NCI-H128 (cell line): ENCODE data around the gene H1-8.

Source experiments
- DNase-seq: peaks from one replicate; lab custom pipeline; 2025; ENCODE audit not compliant: unreplicated experiment; lab: John Stamatoyannopoulos, UW

Gene H1-8

DNA sequence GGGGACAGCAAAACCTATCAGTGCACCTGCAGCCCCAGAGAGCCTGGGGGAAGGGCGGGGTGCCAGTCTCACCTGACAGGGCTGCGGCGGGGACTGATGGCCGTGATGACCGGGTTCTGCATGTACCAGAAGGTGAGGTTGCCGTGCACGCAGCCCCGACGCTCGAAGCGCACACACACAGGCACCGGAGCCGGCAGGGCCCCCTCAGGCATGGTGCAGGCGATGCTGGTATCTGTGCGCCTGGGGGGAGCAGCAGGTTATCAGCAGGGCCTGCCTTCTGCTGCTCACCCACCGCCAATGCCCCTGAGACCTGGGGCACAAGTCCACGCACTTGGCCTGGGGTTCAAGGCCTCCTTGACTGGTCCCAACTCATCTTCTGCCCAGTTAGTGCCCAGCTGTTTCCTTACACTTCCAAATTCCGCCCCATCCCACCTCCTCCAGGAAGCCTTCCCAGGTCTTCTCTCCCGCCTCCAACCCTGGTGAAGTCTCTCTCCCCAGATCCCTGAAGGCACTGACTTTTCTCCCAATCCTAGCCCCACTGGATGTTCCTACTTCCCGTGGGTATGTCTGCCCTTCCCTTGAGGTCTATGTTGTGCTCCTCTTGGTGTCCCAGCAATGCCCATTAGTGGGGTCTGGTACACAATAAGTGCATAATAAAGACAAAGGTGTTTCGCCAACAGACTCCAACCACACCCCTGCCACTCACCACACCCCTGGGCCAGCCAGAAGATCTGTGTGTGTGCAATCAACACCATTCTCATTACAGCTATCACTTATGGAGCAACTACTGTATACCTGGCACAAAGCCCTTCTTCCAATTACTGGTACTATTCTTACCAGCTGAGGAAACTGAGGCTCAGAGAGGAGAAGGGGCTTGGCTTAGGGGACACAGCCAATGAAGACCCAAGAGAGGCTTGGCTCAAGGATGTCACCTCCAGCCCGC is 28.9 kb downstream of the H1-8 start:
- DNase-seq = no peak

DNA sequence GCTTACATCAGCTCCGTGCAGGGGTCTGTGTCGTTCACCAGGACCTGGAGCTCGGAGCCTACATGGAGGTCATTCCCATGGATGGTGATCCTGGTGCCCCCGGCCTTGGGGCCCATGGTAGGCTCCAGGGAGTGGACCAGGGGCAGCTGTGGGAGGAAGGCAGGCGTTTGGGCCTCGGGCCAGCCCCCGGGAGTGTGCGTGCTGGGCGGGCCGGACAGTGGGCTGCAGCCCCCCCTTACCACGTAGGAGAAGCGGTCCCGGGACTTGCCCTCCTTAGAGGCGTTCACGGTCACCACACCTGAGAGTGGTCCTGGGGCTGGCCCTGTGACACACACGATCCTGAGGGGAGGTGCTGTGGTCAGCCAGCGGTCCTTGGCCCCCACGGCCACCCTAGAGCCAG is 29.6 kb downstream of the H1-8 start:
- no peak for DNase-seq

DNA sequence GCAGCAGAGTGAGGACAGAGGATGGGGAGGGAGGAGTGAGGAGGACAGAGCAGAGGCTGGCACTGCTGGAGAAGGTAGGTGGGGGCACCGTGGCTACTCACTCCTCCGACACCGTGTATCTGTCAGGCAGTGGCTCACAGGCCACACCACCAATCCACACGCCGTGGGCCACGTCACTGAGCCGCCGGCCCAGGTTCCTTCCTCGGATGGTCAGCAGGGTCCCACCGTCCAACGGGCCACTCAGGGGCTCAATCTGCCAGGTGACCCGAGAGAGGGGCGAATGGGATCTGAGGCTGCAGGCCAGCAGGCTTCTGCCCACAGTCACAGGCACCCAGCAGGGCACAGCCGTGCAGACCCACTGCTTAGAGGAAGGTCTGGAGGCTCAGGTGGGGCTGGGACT is 30.5 kb downstream of the H1-8 start:
- no peak for DNase-seq

DNA sequence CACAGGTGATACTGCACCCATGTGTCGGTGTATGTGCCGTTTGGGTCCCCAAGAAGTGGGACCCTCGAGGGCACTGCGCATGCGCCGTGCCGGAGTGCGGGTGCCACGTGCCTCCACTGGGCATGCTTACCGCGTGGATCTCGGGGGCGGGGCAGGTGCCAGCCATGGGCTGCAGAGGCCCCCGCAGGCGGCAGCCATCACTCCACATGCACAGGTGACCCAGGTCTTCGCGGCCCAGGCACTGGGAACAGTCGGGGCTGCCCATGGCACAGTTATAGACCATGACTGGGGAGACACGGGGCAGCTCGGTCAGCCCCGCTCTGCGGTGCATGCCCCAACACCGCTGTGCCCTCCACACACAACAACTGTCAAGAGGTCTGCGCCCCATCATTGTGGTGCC is 31.2 kb downstream of the H1-8 start:
- DNase-seq = no peak

DNA sequence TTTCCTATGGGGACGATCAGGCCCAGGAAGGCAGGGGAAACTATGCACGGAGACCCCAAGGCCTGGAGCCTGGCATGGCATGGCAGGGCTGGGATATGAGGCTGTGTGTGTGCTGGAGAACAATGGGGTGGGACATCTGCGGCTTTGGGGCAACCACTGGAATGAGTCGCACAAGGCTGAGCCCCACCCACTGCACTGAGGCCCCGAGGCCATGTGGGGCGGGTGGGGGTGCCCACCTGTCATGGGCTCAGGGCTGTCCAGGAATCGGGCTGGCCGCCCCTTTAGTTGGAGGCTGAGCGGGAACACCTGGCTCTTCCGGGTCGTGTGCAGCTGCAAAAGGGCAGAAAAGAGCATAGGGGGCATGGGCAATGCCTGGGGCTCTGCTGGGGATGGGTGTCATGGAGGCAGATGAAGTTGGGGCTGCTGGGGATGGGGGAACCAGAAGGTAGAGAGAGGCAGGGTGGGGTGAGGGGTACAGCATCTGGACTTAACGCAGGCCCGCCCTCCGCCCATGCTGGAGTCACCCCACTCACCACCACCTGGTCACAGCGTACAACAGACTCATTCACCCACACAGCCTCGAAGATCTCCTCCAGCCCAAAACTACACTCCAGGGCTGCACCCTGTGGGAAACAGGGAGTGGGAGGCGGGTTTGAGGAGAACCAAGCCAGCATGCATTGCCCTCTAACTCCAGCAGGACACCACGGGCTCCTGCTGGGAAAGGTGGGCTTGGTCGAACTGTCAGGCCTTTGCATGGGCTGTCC is 32.4 kb downstream of the H1-8 start:
- no peak for DNase-seq

DNA sequence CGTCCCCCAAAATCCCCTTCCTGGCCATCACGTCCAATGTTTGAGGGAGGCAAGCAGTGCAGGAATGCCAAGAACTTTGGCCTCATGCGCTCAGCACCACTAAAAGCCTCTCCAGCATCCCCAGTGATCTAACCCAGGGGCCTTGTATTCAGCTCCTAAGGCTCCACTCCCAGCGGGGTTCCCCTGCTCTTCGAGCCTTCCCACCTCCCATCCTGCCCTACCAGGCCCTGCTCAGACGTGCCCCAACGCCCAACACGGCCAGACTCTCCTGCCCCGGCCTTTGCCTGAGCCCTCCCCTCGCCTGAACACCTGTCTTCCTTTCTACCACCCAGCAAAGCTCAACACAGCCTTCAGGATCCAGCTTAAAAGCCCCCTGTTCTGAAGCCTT is 33.0 kb downstream of the H1-8 start:
- DNase-seq = no peak

DNA sequence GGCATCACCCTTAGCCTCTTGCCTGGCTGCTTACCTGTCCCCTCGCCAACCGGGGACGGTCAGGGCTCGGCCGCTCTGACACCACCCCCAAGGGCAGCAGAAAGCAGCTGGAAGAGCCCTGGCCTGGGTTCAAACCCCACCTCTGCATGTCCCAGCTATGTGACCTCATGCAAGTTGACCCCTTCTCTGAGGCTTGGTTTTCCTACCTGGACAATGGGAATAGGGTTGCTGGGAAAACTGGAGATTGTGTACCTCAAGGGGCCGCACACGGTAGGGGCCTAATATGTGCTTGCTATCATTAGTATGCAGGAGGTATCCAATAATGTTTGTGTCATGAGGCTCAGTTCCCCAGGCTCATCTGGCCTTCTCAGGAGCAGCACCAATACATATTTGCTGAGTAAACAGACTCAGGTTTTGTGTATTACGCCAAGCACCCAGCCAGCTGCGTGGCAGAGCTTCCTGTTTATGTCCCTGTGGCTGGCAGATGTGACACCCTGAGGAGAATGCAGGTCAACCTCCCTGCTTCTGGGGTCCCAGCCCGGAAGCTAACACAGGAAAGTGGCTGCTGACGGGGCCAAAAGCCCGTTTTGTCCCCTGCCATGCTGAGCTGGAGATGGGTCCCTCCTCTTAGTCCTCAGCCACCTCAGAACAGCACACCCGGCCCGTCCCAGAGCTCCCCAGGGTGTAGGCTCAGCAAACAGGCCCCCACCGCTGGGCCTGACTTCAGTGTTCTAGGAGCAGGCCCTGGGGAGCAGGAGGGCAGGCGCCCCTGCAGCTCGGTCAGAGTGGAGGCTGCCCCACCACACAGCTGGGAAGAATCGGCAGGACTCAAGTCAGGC is 33.8 kb downstream of the H1-8 start:
- DNase-seq = no peak

DNA sequence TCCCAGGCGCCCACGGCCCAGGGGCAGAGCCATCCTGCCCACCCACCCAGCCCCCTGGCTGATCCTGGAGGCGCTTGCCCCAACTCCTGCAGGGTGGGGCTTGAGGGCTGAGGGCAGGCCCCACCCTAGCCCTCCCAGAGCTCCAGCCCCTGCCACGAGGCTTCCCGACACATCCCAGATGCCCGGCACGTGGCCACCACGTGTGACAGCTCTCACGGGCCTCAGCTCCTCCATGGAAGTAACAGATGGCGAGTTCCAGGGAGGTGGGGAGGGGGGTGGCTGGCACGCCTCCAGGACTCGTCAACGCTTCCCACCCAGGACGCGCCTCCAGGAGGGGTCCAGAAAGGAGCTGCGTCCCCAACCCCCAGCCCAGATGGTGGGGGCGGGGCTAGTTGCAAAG is 34.4 kb downstream of the H1-8 start:
- DNase-seq = no peak

DNA sequence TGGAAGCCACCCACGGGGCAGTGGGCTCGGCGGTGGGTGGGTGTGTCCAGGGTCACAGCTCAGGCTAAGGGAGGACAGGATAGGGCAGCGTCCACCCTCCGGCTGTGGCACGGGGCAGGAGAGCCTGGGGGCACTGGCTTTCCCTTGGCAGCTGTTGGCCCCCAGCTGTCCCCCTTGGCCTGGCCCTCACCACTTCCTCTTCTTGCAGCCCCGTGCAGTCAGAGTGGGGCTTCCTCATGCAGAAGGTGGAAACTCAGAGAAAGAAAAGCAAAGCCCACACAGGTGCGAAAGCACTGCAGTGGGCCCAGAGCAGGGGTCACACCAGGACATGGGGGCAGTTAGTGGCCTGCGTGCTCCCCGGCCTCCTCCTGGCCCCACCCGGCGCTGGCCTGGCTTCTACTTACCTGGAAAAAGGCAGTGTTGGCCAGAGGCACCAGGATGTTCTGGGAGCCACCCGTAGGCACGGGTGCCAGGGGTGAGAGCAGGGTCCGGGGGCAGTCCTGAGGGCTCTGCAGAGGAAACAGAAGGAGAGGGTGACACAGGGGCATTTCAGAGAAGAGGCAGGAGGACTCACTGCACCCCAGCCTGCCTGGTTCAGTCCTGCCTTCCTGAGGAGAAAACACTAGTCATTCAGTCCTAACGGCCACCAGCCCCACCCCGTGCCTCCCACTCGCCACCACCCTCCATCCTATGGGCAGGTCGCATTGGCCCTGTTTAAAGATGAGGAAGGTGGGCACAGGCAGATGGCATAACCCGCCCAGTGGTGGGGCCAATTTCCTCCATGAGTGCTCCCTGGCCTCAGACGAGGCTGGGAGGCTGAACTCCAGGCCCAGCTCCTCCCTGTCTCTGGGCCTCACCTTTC is 35.2 kb downstream of the H1-8 start:
- no peak for DNase-seq

DNA sequence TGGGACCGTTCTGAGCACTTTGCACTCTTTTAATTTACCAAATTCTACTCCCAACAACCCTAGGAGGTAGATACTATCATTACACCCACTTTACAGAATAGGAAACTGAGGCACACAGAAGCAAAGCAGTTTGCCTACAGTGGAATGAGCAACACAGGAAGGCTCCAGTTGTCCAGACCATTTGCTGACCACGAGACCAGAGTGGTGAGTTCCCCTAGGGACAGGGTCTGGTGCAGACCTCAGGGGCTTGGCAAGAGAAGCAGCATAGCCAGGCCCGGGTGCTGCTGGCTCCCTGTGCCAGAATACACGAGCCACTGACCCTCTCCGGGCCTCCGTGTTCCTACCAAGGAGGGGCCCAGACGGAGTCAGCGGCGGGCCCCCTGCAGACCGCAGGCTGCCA is 37.0 kb downstream of the H1-8 start:
- no peak for DNase-seq

DNA sequence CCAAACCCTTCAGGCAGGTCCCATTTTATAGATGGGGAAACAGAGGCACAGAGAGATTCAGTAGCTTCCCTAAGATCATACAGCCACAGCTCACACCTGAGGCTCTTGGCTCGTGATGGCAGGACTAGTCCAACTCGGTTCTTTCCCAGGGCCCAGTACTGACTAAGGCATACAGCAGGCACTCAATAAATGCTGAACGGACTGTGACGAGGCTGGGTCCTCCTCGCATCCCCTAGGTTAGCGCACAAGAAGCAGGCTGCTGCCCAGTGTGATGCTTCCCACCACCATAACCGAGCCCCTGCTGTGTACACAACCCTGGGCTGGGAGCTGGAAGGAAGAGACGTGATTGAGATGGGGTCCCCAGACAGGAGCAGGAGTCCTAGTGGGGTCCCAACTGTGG is 38.6 kb downstream of the H1-8 start:
- DNase-seq = no peak

DNA sequence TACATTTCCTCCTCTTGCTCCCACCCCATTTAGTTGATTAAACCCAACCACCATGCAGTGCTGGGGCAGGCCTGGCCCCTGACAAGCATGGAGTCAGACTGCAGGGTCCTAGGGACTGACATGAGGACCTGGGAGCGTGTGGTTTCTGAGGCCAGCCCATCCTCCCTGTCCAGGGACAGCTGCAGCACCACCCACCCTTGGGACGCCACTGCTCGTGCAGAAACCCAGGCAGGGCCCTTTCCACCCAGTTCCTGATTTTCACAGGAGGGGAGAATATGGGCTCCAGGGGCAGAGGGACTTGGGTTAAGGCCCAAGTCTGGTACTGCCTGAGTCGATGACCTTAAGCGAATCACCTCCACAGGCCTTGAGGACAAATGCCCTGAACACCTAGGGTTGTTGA is 39.8 kb downstream of the H1-8 start:
- no peak for DNase-seq

DNA sequence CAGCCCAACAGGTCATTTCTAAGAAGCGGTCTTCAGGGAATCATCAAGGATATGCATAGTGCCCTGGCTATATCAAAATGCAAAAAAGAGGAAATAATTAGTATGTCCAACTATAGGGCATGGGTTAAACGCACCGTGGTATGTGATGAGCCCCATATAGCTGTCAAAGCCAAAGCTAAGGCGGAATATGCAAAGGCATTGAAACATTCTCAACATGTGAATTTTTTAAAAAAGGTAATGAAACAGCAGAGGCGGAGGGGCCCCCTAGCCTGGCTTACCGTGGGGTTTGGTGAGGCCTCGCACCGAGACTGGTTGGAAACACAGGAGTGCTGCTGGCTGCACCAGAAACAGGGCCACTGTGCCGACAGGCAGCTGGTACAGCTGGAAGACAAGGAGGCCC is 40.3 kb downstream of the H1-8 start:
- no peak for DNase-seq

DNA sequence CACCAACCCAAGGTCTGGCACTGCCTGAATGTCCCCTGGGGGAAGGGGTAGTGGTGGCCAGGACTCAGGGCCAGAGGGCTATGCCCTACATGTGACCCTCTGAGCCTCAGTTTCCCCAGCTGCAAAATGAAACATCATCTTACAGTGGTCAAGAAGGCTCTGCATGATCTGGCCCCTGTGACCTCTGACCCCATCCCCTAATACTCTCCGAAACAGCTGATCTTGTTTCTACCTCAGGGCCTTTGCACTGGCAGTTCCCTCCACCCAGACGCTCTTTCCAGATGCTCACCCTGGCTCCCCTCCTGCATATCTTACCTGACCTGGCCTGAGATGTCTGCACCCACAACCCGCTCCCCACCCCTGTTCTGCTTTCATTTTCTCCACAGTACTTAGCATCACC is 41.7 kb downstream of the H1-8 start:
- no peak for DNase-seq

DNA sequence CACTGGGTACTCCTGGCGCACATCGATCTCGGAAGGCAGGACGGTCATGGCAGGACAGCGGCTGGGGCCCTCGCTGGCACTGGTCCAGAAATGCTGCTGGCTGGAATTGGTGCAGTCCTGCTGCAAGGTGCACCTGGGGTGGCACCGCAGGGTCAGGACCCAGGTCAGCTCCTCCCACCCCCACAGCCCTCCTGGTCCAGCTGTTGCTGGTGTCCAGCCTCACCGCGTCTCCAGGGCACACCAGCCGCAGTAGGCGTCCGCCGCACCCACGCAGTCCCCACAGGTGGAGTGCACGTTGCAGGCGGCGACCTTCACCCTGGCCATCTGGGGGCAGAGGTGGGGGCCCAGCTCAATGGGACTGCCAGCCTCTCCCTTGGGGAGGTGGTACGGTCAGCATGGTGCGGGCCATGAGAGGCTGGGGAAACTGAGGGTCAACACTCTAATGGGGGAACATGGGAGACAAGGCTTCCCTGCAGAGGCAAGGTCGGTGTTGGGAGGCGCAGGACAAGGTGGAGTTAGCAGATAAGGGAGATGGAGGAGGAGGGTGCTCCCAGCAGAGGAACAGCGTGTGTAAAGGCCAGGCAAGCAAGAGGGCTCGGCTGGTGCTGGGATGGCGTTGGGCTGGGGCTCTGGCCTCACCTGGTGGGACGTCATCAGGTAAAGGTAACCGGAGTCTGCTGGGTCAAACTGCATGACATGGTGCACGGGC is 43.1 kb downstream of the H1-8 start:
- no peak for DNase-seq

DNA sequence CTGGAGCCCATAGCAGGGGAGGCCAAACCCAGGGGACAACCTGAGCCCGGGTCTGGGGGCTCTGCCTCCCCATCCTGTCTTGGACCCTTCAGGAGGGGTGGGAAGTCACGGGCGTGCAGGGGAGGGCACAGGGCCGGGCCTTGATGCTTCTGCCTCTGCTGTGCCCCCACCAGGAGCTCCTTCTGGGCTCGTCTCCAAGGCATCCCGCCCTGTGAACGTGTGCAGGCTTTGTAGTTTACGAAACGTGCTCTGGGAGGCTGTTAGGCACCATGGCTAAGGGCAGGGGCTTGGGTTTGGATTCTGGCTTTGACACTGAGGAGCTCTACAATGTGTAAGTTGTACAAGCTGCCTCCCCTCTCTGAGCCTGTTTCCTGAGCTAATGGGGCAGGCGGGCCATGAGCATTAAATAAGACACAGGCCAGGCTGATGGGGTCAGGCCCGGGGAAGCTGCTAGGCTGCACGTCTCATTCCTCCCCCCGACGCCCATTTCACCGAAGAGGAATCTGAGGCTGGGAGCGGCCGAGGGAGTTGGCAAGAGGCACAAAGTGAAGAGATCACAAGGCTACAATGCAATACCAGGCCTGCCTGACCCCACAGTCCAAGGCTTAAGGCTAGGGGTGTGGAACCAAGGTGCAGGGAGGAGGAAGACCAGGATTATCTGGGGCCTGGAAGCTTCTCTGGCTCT is 43.9 kb downstream of the H1-8 start:
- no peak for DNase-seq

DNA sequence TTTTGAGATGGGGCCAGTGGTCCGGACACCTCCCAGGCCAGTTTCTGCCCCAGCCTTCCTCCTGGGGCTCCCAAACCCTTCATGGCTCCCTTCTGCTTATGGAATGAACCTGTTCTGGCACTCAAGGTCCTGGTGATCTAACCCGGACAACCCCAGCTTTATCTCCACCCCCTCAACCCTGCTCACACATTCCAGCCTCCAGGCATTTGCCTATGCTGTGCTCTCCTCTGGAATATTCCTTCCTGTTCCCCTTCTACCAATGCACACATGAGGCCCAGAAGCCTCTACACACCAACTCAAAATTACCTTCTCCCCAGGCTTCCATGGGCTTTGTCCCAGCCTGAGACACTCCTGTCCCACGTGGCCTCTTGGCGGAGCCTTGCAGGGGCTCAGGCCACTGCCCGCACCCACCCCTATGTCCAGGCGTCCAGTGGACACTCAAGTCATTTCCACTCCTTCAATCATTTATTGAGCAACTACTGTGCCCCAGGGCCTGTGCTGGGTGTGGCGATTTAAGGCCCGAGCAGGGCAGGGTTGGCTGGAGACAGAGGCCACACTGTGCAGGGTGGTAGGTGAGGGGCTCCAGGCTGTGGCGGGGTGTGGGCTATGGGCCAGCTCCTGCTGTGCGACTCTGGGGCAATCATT is 44.7 kb downstream of the H1-8 start:
- DNase-seq = no peak

DNA sequence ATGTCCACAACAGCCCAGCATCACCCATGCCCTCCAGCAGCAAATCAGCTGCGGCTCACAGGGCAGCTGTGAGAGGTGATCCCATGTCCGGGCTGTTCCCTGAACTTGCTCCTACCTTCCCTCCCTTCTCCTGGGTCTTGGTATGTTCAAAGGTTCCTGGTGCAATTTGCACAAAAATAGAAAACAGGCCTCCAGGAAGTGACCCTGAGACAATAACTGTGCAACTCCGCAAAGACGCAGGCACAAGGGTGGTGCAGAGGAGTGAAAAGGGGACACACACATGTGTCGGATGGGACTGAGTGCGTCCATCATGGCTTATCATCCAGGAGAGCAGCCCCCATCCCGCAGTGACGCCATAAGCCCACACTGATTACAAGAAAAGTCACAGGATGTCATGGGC is 47.2 kb downstream of the H1-8 start:
- DNase-seq = no peak

DNA sequence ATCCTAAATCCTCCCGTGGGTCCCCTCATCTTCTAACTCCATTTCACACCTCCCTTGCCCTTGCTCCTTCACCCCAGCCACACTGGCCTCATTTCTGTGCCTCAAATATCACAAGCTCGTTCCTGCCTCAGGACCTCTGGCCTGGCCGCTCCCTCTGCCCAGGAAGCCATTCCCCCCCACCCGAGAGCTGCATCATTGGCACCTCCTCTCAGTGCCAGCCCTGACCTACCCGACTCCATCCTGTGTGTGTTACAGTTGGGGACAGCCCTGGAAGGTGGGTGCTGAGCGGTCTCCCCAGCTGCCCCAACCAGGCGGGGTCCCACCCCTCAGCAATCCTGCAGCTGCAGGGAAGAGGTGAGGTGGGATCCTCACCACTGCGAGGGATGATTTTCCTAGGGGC is 49.0 kb downstream of the H1-8 start:
- no peak for DNase-seq
